HG03378 (cell line): ENCODE measurements around the gene RNF32.
A peak's percentile ranks its signal among the peaks of the same experiment; 100 is the strongest.

Experiments
- ATAC-seq: cut with Tn5 transposase; IDR thresholded peaks from one replicate; pipeline ENCODE4 v1.9.1; 2021; ENCODE audit warnings: mild to moderate bottlenecking, moderate library complexity; ENCODE audit not compliant: unreplicated experiment

RNF32 gene

GRCh38 chr7:156640257-156640948 is at the start of gene RNF32:
RNF32 (plus strand) TSS chr7:156640774; CDS start chr7:156643878, 3,104 bp downstream.
- ATAC-seq: peak; percentile 69

GRCh38 chr7:156592155-156592884 is 48.3 kb upstream of the RNF32 start:
- no peak for ATAC-seq

GRCh38 chr7:156594283-156595080 is 46.1 kb upstream of the RNF32 start:
- ATAC-seq: no peak

- no peak for ATAC-seq
Observed at GRCh38 chr7:156600496-156600895, 40.1 kb upstream of the RNF32 start.

- ATAC-seq: no peak
Observed at GRCh38 chr7:156602283-156602682, 38.3 kb upstream of the RNF32 start.

GRCh38 chr7:156603011-156603410 is 37.6 kb upstream of the RNF32 start:
- no peak for ATAC-seq

- no peak for ATAC-seq
Observed at GRCh38 chr7:156603629-156604028, 36.9 kb upstream of the RNF32 start.

- no peak for ATAC-seq
Observed at GRCh38 chr7:156604311-156604710, 36.3 kb upstream of the RNF32 start.

- no peak for ATAC-seq
Observed at GRCh38 chr7:156604836-156605695, 35.5 kb upstream of the RNF32 start.

GRCh38 chr7:156606135-156606534 is 34.4 kb upstream of the RNF32 start:
- no peak for ATAC-seq

- ATAC-seq: no peak
Observed at GRCh38 chr7:156606691-156607331, 33.8 kb upstream of the RNF32 start.

GRCh38 chr7:156607332-156608172 is 33.0 kb upstream of the RNF32 start:
- no peak for ATAC-seq

- no peak for ATAC-seq
Observed at GRCh38 chr7:156608173-156608478, 32.4 kb upstream of the RNF32 start.

GRCh38 chr7:156609010-156609877 is 31.3 kb upstream of the RNF32 start:
- no peak for ATAC-seq

GRCh38 chr7:156610130-156610529 is 30.4 kb upstream of the RNF32 start:
- ATAC-seq: no peak

- ATAC-seq: no peak
Observed at GRCh38 chr7:156610601-156611000, 30.0 kb upstream of the RNF32 start.

- no peak for ATAC-seq
Observed at GRCh38 chr7:156611014-156612010, 29.3 kb upstream of the RNF32 start.
